Fibroblast of skin of right biceps (primary cell): ENCODE measurements around the gene DIS3.
A peak's percentile ranks its signal among the peaks of the same experiment; 100 is the strongest.
"Not testable (repeated sequence)": the region's sequence is repeated elsewhere in the genome, so short reads cannot be mapped to it uniquely, and the experiment has no call there.

Experiments
- DNase-seq: peaks from one replicate; pipeline ENCODE4 v3.0.0-alpha.2; 2013

The DIS3 gene

DNA sequence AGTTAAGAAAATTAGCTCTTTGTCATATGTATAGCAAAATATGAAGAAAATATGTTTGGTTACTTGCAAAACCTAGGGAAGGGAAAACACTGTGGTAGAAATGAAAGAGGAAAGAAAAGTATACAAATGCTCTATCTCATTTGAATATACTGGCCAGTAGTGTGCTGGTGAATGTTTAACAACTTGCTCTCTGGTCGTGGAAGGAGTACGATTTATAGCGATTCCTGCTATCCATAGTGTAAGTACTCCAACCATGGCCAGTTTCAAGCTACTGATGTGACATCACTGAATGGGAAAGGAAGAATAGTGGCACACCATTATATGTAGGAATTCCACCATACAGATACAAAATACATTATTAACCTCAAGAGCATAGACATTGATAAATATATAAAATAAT is 44.7 kb downstream of the DIS3 start:
- DNase-seq = no peak

- DNase-seq = no peak
Observed at GRCh38 chr13:72728290-72728605, 53.5 kb downstream of the DIS3 start.

DNA sequence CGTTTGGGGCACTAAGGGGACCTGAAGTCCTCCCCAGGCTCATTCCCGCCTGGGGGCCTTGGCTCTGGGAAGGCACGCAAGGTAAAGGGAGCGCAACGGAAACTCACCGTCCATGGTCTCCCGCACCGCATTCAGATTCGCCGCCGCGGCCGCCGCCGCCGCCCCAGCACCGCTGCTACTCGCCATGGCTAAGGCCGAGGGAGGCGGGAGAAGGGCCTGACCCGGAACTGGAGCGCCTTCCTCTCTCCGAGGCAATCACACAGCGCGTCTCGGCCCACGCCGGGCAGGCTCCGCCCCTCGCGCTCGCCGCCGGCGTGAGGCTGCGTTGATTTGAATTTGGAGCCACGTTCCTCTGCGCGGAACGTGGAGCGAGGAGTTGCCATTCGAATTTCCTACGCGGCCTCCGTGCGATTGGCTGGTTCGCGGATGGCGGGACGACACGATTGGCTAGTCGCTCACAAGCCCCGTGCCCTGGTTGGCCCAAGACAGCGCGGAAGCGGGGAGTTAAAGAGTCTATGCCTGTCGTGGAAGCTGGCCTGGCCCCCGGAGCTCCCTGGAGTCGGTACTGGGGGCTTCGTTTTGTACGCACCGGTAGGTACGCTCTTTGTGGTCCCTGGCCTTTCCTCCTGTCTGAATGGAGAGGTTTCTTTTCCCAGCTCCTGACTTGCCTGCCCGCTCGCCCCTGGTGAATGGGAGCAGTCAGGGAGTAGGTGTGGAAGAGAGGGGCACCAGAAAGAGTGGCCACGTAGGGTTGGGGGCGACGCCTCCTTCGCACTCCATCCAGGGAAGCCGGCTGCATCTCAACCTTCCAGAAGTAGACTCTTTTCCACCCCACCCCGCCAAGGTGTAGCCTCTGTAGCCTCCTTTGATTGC is 54.0 kb downstream of the DIS3 start, which contains the start of the genes BORA and MZT1:
Gene BORA (plus strand): TSS at position 507 of the 873 bp plus-strand sequence. CDS start 1,018 bp downstream, outside the sequence.
Gene MZT1 (minus strand): TSS at position 213 of the 873 bp plus-strand sequence. CDS start 27 bp downstream, at position 186.
- peak; percentile 98 for DNase-seq

DNA sequence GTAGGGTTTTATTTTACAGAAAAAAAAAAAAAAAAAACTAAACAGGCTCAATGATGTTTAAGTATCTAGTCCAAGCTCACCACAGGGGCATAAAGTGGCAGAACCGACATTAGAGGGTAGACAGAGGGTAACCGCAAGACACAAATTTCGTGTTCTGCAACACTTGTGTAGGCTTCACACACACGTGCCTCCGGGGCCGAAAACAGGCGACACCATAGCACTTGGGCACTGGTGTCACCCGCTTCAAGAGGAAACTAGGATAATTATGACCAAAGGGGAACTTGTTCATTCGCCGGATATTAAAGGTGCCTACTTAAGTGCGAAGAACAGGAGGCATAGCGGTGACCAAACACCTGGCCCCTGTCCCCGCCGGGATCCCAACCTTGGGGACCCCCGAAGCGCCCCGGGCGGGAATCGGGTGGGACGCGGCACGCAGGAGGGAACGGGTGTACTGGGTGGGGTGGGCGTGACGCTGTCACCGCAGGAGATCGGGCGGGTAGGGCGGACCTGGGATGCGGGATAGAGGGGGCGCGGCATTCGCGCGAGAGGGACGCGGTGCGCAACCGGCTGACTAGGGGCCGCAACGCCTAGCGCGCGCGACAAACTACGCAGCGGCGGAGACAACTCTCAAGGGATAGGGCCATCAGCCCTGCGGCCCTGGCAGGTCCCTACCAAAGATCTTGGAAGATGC is 54.8 kb downstream of the DIS3 start:
- peak; percentile 8 for DNase-seq

DNA sequence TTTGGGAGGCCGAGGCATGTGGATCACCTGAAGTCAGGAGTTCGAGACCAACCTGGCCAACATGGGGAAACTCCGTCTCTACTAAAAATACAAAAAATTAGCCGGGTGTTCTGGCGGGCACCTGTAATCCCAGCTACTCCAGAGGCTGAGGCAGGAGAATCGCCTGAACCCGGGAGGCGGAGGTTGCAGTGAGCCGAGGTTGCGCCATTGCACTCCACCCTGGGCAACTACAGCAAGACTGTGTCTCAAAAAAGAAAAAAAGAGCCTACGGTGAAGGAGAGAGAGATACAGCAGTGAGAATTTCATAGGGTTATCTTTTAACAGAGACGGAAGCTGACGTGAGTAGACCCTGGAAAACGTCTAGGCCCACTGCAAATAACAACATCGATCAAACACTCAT is 55.5 kb downstream of the DIS3 start:
- not testable (repeated sequence) for DNase-seq

GRCh38 chr13:72716776-72717175 is 64.9 kb downstream of the DIS3 start:
- DNase-seq = no peak
